Vagina (tissue), 2 donors: ENCODE results near the gene LRRC1.

Source experiments
- POLR2AphosphoS5 ChIP-seq, 2 donors: sonication (generic); formaldehyde crosslinking; IDR thresholded peaks; one replicate each; pipeline ENCODE4 v1.9.0; 2017; ENCODE audit warnings: antibody characterized with exemption in 2 of 2, mild to moderate bottlenecking in 2 of 2, low read depth in 1 of 2; ENCODE audit not compliant: insufficient read depth in 1 of 2
- TF ChIP-seq, protein P1 (sequence below), 3 experiments: fragments of 450-650 bp in 2 of 3; fragments of 200-600 bp in 1 of 3; sonication (generic) in 1 of 3; IDR thresholded peaks; one replicate each; pipeline ENCODE4 v1.5.1; 2017 to 2019; ENCODE audit warnings: antibody characterized with exemption in 3 of 3, mild to moderate bottlenecking in 2 of 3, moderate library complexity in 2 of 3

DNA sequence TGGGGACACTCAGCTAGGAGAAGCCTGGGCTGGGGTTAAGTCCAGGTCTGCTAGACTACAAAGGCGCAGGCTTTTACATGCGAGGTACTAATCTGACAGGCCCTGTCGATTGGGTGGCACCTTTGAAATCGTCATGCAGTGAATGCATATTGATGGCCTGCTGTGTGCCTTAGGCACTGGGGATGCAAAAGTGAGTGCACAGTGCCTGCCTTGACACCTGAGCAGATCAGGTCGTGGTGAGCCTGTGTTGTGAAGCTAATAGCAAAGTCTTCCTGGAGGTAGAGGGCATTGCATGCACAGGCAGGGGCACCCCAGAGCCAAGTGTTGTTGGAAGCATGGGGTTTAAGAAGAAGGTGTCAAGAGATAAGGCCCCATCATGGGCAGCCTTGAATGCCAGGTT is 16.9 kb downstream of the LRRC1 start:
- no peak for TF ChIP-seq POLR2AphosphoS5 (IDR thresholded peaks at IDR 0.05; ENCODE audit: insufficient read depth in 1 of 2, low read depth in 1 of 2)
- TF ChIP-seq, protein P1, sequence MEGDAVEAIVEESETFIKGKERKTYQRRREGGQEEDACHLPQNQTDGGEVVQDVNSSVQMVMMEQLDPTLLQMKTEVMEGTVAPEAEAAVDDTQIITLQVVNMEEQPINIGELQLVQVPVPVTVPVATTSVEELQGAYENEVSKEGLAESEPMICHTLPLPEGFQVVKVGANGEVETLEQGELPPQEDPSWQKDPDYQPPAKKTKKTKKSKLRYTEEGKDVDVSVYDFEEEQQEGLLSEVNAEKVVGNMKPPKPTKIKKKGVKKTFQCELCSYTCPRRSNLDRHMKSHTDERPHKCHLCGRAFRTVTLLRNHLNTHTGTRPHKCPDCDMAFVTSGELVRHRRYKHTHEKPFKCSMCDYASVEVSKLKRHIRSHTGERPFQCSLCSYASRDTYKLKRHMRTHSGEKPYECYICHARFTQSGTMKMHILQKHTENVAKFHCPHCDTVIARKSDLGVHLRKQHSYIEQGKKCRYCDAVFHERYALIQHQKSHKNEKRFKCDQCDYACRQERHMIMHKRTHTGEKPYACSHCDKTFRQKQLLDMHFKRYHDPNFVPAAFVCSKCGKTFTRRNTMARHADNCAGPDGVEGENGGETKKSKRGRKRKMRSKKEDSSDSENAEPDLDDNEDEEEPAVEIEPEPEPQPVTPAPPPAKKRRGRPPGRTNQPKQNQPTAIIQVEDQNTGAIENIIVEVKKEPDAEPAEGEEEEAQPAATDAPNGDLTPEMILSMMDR (IDR thresholded peaks at IDR 0.05) = no peak
